ENCODE data around the gene NKD2. TPM values are rescaled to one million over a fixed set of nuclear protein-coding genes. Genes with fewer than 3 reads are reported as not detected.

The NKD2 gene
- total RNA-seq, 1 donor: under 0.01 TPM

GRCh38 chr5:1027631-1028441, 19.2 kb downstream of the NKD2 start:
- DNase-seq (ENCODE audit: low read depth in 2 of 3, low spot score in 2 of 3): no peak

GRCh38 chr5:1028481-1029281, 20.1 kb downstream of the NKD2 start:
- no peak for DNase-seq (ENCODE audit: low read depth in 2 of 3, low spot score in 2 of 3)

- no peak for DNase-seq (ENCODE audit: low read depth in 2 of 3, low spot score in 2 of 3)
Observed at GRCh38 chr5:1029282-1029944, 20.8 kb downstream of the NKD2 start.

GRCh38 chr5:1029945-1030625, 21.5 kb downstream of the NKD2 start:
- no peak for DNase-seq (ENCODE audit: low read depth in 2 of 3, low spot score in 2 of 3)

GRCh38 chr5:1030801-1031271, 22.2 kb downstream of the NKD2 start:
- no peak for DNase-seq (ENCODE audit: low read depth in 2 of 3, low spot score in 2 of 3)

GRCh38 chr5:1031306-1031959, 22.8 kb downstream of the NKD2 start:
- no peak for DNase-seq (ENCODE audit: low read depth in 2 of 3, low spot score in 2 of 3)

GRCh38 chr5:1032011-1032410, 23.4 kb downstream of the NKD2 start:
- no peak for DNase-seq (ENCODE audit: low read depth in 2 of 3, low spot score in 2 of 3)

- DNase-seq (ENCODE audit: low read depth in 2 of 3, low spot score in 2 of 3): no peak
Observed at GRCh38 chr5:1032551-1033027, 24.0 kb downstream of the NKD2 start.

- no peak for DNase-seq (ENCODE audit: low read depth in 2 of 3, low spot score in 2 of 3)
Observed at GRCh38 chr5:1033178-1033577, 24.6 kb downstream of the NKD2 start.

- DNase-seq (ENCODE audit: low read depth in 2 of 3, low spot score in 2 of 3): no peak
Observed at GRCh38 chr5:1033606-1034420, 25.2 kb downstream of the NKD2 start.

- DNase-seq (ENCODE audit: low read depth in 2 of 3, low spot score in 2 of 3): no peak
Observed at GRCh38 chr5:1034421-1034905, 25.9 kb downstream of the NKD2 start.

- no peak for DNase-seq (ENCODE audit: low read depth in 2 of 3, low spot score in 2 of 3)
Observed at GRCh38 chr5:1034986-1035385, 26.4 kb downstream of the NKD2 start.

GRCh38 chr5:1035421-1036405, 27.1 kb downstream of the NKD2 start:
- DNase-seq (ENCODE audit: low read depth in 2 of 3, low spot score in 2 of 3): no peak

- DNase-seq (ENCODE audit: low read depth in 2 of 3, low spot score in 2 of 3): no peak
Observed at GRCh38 chr5:1036504-1037122, 28.0 kb downstream of the NKD2 start.

- no peak for DNase-seq (ENCODE audit: low read depth in 2 of 3, low spot score in 2 of 3)
Observed at GRCh38 chr5:1037123-1037670, 28.6 kb downstream of the NKD2 start.

GRCh38 chr5:1037671-1038416, 29.2 kb downstream of the NKD2 start:
- no peak for DNase-seq (ENCODE audit: low read depth in 2 of 3, low spot score in 2 of 3)
